Kidney capillary endothelial cell (primary cell): ENCODE measurements around the gene FOXJ1.

Experiments
- DNase-seq: peaks from one replicate; pipeline ENCODE4 v3.0.0-alpha.2; 2018; ENCODE audit warnings: low spot score

Gene FOXJ1

GRCh38 chr17:76160896-76161528 lies 20.0 kb upstream of the FOXJ1 start:
- no peak for DNase-seq

- no peak for DNase-seq
Observed at GRCh38 chr17:76159157-76159556, 18.1 kb upstream of the FOXJ1 start.

GRCh38 chr17:76157759-76158158 lies 16.7 kb upstream of the FOXJ1 start:
- DNase-seq: no peak

DNA sequence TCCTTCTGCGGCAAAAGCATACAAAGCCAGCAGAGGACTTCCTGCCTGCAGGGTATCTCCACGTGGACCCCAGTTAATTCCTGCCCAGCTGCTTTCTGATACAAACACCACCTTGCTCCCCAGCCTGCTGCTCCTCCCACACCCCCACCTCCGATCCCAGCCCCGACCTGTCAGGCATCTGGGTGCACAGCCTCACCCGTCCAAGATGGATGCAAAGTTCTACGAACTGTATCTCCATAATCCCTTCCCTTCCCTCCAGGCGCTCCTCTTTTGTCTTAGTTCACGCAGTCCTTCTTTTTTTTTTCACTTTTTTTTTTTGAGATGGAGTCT lies 15.6 kb upstream of the FOXJ1 start:
- DNase-seq: no peak

DNA sequence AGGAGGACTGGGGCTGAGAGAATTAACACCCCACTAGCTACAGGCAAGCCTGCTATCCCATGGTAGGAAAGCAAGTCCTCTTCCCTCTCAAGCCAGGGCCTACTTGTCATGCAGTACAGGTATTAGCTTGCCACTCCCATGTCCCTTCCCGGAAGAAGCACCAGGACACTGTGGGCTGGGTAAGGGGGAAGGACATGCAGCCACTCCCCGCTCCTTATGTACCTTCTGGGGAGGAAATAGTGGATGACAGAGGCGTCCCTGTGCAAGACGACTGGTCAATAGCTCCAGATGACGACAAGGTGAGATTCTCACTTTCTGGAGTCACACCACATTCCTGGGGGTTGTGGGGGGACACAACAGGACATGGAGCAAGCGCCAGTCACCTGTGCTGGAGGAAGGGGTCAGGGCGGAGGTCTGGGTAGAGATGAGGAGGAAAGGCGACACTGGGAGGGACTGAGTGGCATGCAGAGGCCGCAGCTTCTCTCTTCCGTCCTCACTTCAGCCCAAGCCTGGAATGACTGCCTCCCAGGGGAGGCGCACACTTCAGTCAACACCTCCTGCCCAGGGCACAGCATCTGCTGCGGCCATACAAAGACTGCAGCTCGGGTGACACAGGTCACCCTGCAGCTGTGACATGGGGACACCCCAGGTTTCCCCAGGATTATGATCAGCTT lies 15.1 kb upstream of the FOXJ1 start:
- DNase-seq: no peak

DNA sequence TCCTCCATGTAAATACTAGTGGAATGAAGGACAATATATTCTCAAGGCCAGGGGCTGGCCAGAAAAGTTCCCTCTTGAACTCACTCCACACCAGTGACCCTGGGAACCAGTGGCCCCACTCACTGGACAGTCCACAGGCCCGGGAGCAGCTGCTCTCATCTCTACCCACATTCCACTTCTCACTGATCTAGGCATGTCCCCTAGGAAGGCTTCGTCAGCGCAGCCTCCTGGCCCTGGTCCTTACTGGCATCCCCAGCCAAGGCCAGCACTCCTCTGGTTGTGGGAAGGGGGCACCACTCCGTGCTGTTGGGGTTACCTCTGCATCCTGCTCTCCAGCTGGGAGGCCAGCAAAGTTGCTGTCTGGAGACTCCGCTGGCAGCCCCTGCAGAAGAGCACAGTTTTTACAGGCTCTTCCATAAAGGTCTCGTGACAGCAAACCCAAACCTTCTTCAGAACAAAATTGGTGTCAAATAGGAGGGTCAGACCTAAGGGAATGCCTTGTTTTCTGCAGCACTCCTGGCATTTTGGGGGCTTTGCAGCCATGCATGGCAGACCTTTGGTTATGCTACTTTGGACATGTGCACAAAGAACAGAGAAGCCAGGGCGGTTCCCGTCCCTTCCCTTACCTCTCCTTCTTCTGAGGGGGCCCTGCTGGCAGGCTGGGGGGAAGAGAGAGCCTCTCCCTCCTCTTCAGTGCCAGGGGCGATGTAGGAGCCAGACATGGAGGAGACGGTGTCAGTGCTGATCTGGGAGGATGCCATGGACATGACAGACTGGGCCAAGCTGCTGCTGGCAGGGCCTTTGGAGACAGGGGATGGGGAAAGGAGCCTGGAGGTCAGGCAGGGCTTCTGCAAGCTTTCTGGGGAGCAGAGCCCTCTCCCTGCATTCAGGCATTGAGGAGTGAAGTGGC lies 14.1 kb upstream of the FOXJ1 start:
- no peak for DNase-seq

DNA sequence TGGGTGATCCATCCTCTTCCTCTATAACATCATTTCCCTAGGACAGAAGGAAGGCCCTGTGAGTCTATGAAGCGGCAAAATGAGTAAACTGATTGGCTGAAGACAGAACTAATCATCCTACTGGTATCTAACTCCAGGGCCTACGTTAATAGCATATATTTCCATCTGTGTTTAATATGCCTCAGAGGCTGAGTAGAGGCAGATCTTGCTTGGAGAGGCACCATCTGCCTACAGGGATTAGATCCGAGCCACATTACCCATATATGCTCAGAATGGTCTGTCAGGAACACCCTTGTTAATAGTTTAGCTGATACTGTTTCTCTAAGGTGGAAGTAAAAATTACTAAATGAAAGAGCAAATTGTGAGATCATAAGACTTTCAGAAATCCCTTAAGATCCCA lies 13.2 kb upstream of the FOXJ1 start:
- DNase-seq: no peak

- no peak for DNase-seq
Observed at GRCh38 chr17:76153640-76154039, 12.6 kb upstream of the FOXJ1 start.

DNA sequence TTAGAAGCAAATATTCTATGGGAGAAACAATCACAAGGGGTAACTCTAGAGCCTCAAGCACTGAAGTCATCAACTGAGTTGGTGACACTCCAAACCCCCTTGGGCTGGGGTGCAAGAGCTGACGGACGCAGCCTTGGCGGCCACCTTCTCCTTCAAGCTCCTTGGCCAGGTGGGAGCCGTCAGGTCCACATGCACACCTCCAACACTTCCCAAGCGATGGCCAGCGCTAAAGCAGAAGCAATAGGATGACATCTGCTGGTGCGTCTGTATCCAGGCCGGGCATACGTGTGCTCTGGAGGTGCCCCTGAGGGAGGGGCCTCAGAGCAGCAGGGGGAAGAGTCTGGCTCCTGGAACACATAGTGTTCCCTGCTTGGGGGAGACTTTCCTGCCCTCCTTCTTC lies 12.2 kb upstream of the FOXJ1 start:
- no peak for DNase-seq

- DNase-seq: no peak
Observed at GRCh38 chr17:76152591-76152990, 11.5 kb upstream of the FOXJ1 start.

- no peak for DNase-seq
Observed at GRCh38 chr17:76151896-76152454, 10.9 kb upstream of the FOXJ1 start.

DNA sequence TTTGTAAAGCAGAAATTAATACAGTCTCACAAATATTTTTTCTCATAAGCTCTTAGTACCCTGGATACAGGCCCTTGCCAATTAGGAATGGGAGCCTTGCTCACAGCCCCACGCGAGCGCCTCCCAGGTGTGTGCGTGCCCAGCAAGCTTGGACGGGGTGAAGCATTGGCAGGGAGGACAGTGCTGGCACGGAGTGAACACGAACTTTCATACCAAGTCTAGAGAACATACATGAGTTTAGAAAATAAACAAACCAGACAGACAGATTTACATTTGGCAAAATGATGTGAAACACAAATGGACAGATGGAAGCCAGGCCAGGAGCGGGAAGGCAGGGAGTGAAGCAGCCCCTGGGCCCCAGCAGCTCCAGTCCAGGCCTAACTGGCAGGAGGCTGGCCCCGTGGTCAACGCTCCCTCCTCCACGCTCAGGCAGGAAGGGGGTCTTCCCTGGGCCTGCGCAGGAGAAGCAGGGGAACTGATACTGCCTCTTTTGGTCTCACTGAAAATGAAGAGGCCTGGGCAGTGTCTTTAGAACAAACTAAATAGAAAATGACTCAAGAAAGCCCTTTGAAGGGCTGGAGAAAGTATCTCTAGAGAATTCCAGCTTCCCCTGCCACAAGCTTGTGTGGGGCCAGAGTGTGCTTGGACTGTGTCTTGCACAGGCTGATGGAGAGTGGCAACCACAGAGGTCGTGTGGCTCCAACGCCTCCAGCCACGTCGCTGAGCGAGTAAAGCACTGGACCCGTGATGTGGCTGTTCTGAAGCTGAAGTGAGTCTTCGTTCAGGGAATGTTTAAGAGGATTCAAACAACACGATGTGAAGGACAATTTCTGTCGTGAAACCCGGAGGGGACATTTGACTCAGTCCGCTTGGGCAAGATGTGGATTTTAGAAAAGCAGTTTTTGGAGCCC lies 9.9 kb upstream of the FOXJ1 start:
- no peak for DNase-seq

GRCh38 chr17:76149214-76149613 lies 8.2 kb upstream of the FOXJ1 start:
- DNase-seq: no peak

DNA sequence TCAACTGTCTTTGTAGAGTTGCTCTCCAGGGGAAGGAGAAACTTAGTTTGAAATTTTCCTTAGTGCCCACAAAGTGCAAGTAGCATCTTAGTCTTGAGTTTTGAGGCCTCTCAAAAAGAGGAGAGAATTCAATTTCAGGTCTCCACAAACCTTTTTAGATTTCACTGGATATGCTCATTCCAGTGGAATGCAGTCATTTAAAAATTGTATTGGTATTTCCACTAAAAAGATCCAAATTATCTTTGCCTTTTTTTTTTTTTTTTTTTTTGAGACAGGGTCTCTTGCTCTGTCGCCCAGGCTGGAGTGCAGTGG lies 6.9 kb upstream of the FOXJ1 start:
- no peak for DNase-seq

- no peak for DNase-seq
Observed at GRCh38 chr17:76147211-76148014, 6.4 kb upstream of the FOXJ1 start.

- DNase-seq: no peak
Observed at GRCh38 chr17:76146053-76146851, 5.2 kb upstream of the FOXJ1 start.

GRCh38 chr17:76145231-76146052 lies 4.4 kb upstream of the FOXJ1 start:
- peak; percentile 45 for DNase-seq

DNA sequence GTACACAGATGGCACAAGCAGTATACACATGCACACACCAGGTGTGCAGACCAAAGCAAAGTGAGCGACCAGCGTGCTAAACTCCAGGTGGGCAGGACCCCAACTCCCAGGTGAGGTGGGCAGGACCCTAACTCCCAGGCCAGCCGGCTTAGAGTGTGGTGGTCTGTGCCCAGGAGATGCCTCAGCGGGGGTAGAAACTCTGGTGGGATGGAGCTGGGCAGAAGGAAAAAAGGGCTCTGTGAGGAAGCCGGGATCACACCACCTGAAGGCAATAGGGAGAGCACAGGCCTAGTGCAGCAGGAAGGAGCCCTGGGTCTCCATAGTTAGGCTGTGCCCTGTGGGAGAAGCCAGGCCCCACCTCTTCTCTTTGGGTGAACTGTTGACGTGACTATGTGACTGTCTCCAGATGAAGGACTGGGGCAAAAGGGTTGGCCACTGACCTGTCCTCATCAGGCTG lies 1.6 kb upstream of the FOXJ1 start:
- DNase-seq: no peak

- DNase-seq: no peak
Observed at GRCh38 chr17:76142039-76142584, 1.1 kb upstream of the FOXJ1 start.
